ENCODE results near the gene OPCML.

- TF ChIP-seq CTCF (IDR thresholded peaks at IDR 0.05) (no peak), POLR2A (IDR thresholded peaks at IDR 0.05) (no peak)
Measured at GRCh38 chr11:132981131-132981956, 551.0 kb downstream of the OPCML start.

All from lower leg skin (tissue), 3 donors.